T-helper 9 cell (primary cell): Measurements from ENCODE around the gene NCKIPSD.
A peak's percentile ranks its signal among the peaks of the same experiment; 100 is the strongest.
"Not testable (repeated sequence)": the region's sequence is repeated elsewhere in the genome, so short reads cannot be mapped to it uniquely, and the experiment has no call there.

Source experiments
- DNase-seq: peaks from one replicate; pipeline ENCODE4 v3.0.0-alpha.2; 2020
- total RNA-seq, 2 donors: gene quantifications; one replicate each; lab custom pipeline; 2026; lab: John Stamatoyannopoulos, UW

The NCKIPSD gene
- 13.0 to 20.3 reads per million in 2 donors for total RNA-seq

- peak; percentile 90 for DNase-seq
Observed at GRCh38 chr3:48685603-48686511, at the start of gene NCKIPSD. Gene NCKIPSD (minus strand): TSS chr3:48685915. CDS start chr3:48685807, 108 bp downstream.

GRCh38 chr3:48735075-48735767 is 49.5 kb upstream of the NCKIPSD start:
- DNase-seq = not testable (repeated sequence)

GRCh38 chr3:48734541-48734940 is 48.8 kb upstream of the NCKIPSD start:
- not testable (repeated sequence) for DNase-seq

- not testable (repeated sequence) for DNase-seq
Observed at GRCh38 chr3:48733752-48734518, 48.2 kb upstream of the NCKIPSD start.

- no peak for DNase-seq
Observed at GRCh38 chr3:48727511-48727910, 41.8 kb upstream of the NCKIPSD start.

GRCh38 chr3:48725185-48725855 is 39.6 kb upstream of the NCKIPSD start:
- not testable (repeated sequence) for DNase-seq

- no peak for DNase-seq
Observed at GRCh38 chr3:48723725-48724124, 38.0 kb upstream of the NCKIPSD start.

- DNase-seq = not testable (repeated sequence)
Observed at GRCh38 chr3:48723293-48723692, 37.6 kb upstream of the NCKIPSD start.

GRCh38 chr3:48716982-48717746 is 31.4 kb upstream of the NCKIPSD start, which contains the start of gene IP6K2:
Gene IP6K2 (minus strand): TSS chr3:48717221. CDS start chr3:48695291, 21,930 bp downstream.
- peak; percentile 98 for DNase-seq

- DNase-seq = peak; percentile 10
Observed at GRCh38 chr3:48716508-48716981, 30.8 kb upstream of the NCKIPSD start.

GRCh38 chr3:48715174-48715800 is 29.6 kb upstream of the NCKIPSD start:
- no peak for DNase-seq

GRCh38 chr3:48711727-48712126 is 26.0 kb upstream of the NCKIPSD start:
- no peak for DNase-seq

GRCh38 chr3:48709051-48709461 is 23.3 kb upstream of the NCKIPSD start:
- DNase-seq = no peak

GRCh38 chr3:48708481-48708889 is 22.8 kb upstream of the NCKIPSD start:
- DNase-seq = no peak

GRCh38 chr3:48707157-48707556 is 21.4 kb upstream of the NCKIPSD start:
- no peak for DNase-seq

- no peak for DNase-seq
Observed at GRCh38 chr3:48702320-48702920, 16.7 kb upstream of the NCKIPSD start.

GRCh38 chr3:48700731-48701405 is 15.2 kb upstream of the NCKIPSD start:
- no peak for DNase-seq

- DNase-seq = no peak
Observed at GRCh38 chr3:48698891-48699290, 13.2 kb upstream of the NCKIPSD start.

- DNase-seq = no peak
Observed at GRCh38 chr3:48697952-48698351, 12.2 kb upstream of the NCKIPSD start.

GRCh38 chr3:48696601-48697000 is 10.9 kb upstream of the NCKIPSD start:
- DNase-seq = no peak
